ENCODE data around the gene TMEM272.

TMEM272 gene

GRCh38 chr13:51814825-51815650 is 29.9 kb downstream of the TMEM272 start:
- peak; percentile 98 for FAIRE-seq
- TF ChIP-seq POLR2AphosphoS5 (IDR thresholded peaks at IDR 0.05; ENCODE audit: low read depth, low read length) (no peak), TAF1 (IDR thresholded peaks at IDR 0.05; ENCODE audit: borderline replicate concordance, low read depth, low read length) (no peak), POLR2A (IDR thresholded peaks at IDR 0.05; ENCODE audit: low read depth, low read length) (no peak)
- DNase-seq (ENCODE audit: insufficient read length), result peak; percentile 57

- no peak for TF ChIP-seq POLR2A (IDR thresholded peaks at IDR 0.05; ENCODE audit: low read depth, low read length)
- TF ChIP-seq TAF1 (IDR thresholded peaks at IDR 0.05; ENCODE audit: borderline replicate concordance, low read depth, low read length), result no peak
- TF ChIP-seq POLR2AphosphoS5 (IDR thresholded peaks at IDR 0.05; ENCODE audit: low read depth, low read length), result no peak
- FAIRE-seq, result no peak
These were observed 30.9 kb downstream of the TMEM272 start for GRCh38 chr13:51814071-51814470.

GRCh38 chr13:51811920-51812451 is 33.0 kb downstream of the TMEM272 start:
- TF ChIP-seq POLR2A (IDR thresholded peaks at IDR 0.05; ENCODE audit: low read depth, low read length), result no peak
- no peak for TF ChIP-seq POLR2AphosphoS5 (IDR thresholded peaks at IDR 0.05; ENCODE audit: low read depth, low read length)
- TF ChIP-seq TAF1 (IDR thresholded peaks at IDR 0.05; ENCODE audit: borderline replicate concordance, low read depth, low read length), result no peak
- DNase-seq (ENCODE audit: insufficient read length), result no peak

More at GRCh38 chr13:51814071-51814470, 30.9 kb downstream of the TMEM272 start:
- no peak for DNase-seq (ENCODE audit: insufficient read length)

GRCh38 chr13:51811046-51811445 is 33.9 kb downstream of the TMEM272 start:
- no peak for DNase-seq (ENCODE audit: insufficient read length)
- FAIRE-seq, result no peak
- TF ChIP-seq TAF1 (IDR thresholded peaks at IDR 0.05; ENCODE audit: borderline replicate concordance, low read depth, low read length) (no peak), POLR2AphosphoS5 (IDR thresholded peaks at IDR 0.05; ENCODE audit: low read depth, low read length) (no peak), POLR2A (IDR thresholded peaks at IDR 0.05; ENCODE audit: low read depth, low read length) (no peak)

More at GRCh38 chr13:51811920-51812451, 33.0 kb downstream of the TMEM272 start:
- peak; percentile 74 for FAIRE-seq

- no peak for FAIRE-seq
- no peak for DNase-seq (ENCODE audit: insufficient read length)
- no peak for TF ChIP-seq POLR2A (IDR thresholded peaks at IDR 0.05; ENCODE audit: low read depth, low read length)
- TF ChIP-seq TAF1 (IDR thresholded peaks at IDR 0.05; ENCODE audit: borderline replicate concordance, low read depth, low read length), result no peak
- TF ChIP-seq POLR2AphosphoS5 (IDR thresholded peaks at IDR 0.05; ENCODE audit: low read depth, low read length), result no peak
These were observed 36.2 kb downstream of the TMEM272 start for GRCh38 chr13:51808811-51809210.

GRCh38 chr13:51807041-51807440 is 37.9 kb downstream of the TMEM272 start:
- DNase-seq (ENCODE audit: insufficient read length) (no peak), FAIRE-seq (no peak)
- no peak for TF ChIP-seq TAF1 (IDR thresholded peaks at IDR 0.05; ENCODE audit: borderline replicate concordance, low read depth, low read length)

- DNase-seq (ENCODE audit: insufficient read length) (no peak), FAIRE-seq (no peak)
These were observed 38.4 kb downstream of the TMEM272 start for GRCh38 chr13:51806566-51806965.

GRCh38 chr13:51805925-51806324 is 39.1 kb downstream of the TMEM272 start:
- FAIRE-seq, result no peak
- TF ChIP-seq POLR2AphosphoS5 (IDR thresholded peaks at IDR 0.05; ENCODE audit: low read depth, low read length), result no peak
- no peak for TF ChIP-seq POLR2A (IDR thresholded peaks at IDR 0.05; ENCODE audit: low read depth, low read length)
- no peak for TF ChIP-seq TAF1 (IDR thresholded peaks at IDR 0.05; ENCODE audit: borderline replicate concordance, low read depth, low read length)

More at GRCh38 chr13:51806566-51806965, 38.4 kb downstream of the TMEM272 start:
- TF ChIP-seq POLR2AphosphoS5 (IDR thresholded peaks at IDR 0.05; ENCODE audit: low read depth, low read length), result no peak
- no peak for TF ChIP-seq POLR2A (IDR thresholded peaks at IDR 0.05; ENCODE audit: low read depth, low read length)

GRCh38 chr13:51805313-51805712 is 39.7 kb downstream of the TMEM272 start:
- TF ChIP-seq POLR2A (IDR thresholded peaks at IDR 0.05; ENCODE audit: low read depth, low read length) (no peak), POLR2AphosphoS5 (IDR thresholded peaks at IDR 0.05; ENCODE audit: low read depth, low read length) (no peak), TAF1 (IDR thresholded peaks at IDR 0.05; ENCODE audit: borderline replicate concordance, low read depth, low read length) (no peak)
- FAIRE-seq, result no peak
- DNase-seq (ENCODE audit: insufficient read length), result no peak

More at GRCh38 chr13:51805925-51806324, 39.1 kb downstream of the TMEM272 start:
- DNase-seq (ENCODE audit: insufficient read length), result no peak

GRCh38 chr13:51804295-51805172 is 40.4 kb downstream of the TMEM272 start:
- TF ChIP-seq POLR2AphosphoS5 (IDR thresholded peaks at IDR 0.05; ENCODE audit: low read depth, low read length), result no peak
- TF ChIP-seq POLR2A (IDR thresholded peaks at IDR 0.05; ENCODE audit: low read depth, low read length), result no peak
- TF ChIP-seq TAF1 (IDR thresholded peaks at IDR 0.05; ENCODE audit: borderline replicate concordance, low read depth, low read length), result no peak
- FAIRE-seq (peak; percentile 72), DNase-seq (ENCODE audit: insufficient read length) (no peak)

Measured in GM12892 (cell line).